GM18861 (cell line): ENCODE data around the gene ELAVL2.

ENCODE experiments used
- ATAC-seq: cut with Tn5 transposase; IDR thresholded peaks from one replicate; pipeline ENCODE4 v1.9.1; 2021; ENCODE audit not compliant: unreplicated experiment

Gene ELAVL2

DNA sequence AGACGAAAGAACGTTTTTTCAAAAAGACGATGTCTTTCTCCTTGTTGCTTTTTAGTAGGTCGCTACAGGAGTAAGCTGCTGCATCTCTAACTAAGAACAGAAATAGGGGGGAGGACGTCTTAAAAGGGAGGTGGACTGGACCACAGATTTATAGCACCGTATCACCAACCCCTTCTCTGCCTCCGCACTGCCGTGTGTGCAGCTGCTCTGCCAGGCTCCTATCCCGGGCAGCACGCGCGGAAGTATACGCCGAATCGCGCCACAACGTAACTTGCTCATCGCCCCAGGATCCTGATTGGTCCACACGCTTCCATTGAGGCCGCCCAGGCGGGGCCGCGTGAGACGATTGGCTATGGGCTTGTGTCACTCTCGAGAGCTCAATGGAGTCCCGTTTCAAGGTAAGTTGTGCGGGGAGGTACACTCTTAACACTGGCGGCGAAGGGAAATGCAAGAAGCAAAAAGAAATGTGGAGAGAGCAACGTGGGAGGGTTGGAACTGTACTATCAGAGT is at the start of gene ELAVL2:
TSS of gene ELAVL2 (minus strand) at position 121 of the 510 bp plus-strand sequence. CDS start 64,006 bp downstream, outside the sequence.
- no peak for ATAC-seq

DNA sequence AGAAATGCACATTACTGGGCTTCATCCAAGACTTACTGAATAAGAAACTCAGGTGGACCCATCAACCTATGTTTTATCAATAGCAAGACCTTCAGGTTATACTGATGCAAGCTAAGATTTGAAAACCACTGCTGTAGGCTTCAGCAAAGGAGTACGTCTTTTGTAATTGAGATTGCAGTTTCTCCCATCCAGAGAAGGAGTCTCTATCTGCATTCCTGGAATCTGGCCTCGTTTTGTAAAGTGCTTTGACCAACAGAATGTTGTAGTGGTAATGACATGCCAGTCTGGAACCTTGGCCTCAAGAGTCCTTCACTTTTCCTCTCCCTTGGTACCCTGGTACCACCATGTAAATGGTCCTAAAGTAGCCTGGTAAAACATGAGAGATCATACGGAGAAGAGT is 32.2 kb upstream of the ELAVL2 start:
- no peak for ATAC-seq

DNA sequence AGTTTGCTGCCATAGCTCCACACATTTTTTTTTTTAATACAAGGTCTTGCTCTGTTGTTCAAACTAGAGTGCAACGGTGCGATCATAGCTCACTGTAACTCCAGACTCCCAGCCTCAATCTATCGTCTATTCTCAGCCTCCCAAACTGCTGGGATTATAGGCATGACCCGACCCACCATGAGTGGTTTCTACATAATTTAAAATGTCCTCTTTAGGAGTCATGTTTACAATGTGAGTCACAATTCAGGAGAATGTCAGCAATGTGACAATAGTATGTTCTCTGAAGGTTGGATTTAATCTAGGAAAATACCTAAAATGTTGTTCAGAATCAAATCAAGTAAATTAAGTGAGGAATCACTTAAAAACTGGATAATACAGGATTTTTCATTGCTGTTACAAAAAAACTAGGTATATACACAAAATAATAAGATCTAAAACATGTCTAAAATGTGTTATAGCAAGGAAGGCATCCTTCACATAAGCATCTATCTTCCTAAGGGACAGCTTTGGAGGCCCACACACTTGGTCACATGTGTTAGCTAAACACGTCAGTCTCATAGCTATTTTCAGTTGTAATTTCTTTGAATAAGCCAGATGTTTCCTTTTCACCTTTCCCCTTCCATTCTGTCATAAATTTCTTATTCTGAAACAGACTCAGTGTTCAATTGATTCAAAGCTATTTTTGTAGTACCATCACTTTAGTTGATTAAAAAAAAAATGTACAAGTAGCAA is 30.0 kb upstream of the ELAVL2 start:
- ATAC-seq, result no peak

DNA sequence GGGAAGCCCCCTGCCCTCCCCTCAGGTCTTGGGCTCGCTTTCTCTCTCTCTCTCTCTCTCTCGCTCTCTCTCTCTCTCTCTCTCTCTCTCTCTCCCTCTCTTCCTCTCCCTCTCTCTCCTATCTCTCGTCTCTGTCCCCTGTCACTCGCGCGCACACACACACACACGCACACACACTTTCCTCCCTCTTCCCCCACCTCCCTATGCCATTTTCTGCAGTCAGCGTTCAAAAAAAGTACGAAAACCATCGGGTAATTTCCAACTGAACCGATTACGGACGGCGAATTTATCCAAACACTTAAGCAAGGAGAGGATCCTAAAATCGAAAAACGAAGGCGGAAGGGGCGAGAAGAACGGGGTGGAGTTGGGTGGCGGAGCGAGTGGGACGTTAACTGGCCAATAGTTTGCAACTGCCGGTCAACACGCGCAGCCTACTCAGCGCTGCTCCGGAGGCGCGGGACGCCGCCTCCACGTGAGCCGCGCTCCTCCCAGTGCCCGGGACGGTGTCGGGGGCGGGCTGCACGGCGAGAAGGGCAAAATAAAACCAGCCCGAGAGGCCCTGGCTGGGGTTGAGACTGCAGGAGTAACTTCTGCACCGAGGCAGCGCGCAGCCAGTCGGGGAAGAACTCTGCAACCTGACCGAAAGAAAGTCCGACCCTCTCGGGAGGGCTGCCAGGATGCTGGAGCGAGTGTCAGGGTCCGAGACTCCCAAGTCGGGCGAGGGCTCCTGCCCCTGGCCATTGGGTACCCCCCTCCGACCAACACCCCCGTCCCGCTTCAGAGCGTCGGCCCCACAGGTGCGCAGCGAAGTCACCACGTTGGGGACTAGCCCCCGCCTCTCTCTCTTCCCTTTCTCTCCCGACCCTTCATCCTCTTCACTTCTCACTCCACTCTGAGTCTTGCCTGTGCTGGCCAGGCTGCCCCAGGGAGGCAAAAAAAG is 24.9 kb upstream of the ELAVL2 start:
- ATAC-seq, result no peak

DNA sequence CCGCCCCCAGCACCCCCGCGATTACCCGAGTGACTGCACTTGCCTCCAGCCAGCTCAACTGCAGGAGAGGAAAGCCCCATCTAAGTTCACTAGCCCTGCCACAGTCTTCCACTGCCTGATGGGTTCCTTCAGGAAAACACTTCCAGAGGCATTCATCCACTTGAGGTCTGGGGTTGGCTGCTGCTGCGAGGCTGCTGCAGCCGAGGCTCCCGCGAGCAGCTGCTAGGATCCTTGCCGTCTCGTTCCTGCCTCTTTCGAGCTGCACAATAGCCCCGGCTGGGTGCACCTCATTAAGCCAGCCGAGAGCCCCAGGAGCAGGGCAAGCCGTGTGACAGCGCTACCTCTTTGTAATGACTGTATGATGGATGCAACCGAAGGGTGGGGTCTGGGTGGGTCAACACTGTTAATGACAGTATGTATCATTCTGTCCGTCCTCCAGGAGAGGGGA is 24.2 kb upstream of the ELAVL2 start:
- ATAC-seq, result no peak

DNA sequence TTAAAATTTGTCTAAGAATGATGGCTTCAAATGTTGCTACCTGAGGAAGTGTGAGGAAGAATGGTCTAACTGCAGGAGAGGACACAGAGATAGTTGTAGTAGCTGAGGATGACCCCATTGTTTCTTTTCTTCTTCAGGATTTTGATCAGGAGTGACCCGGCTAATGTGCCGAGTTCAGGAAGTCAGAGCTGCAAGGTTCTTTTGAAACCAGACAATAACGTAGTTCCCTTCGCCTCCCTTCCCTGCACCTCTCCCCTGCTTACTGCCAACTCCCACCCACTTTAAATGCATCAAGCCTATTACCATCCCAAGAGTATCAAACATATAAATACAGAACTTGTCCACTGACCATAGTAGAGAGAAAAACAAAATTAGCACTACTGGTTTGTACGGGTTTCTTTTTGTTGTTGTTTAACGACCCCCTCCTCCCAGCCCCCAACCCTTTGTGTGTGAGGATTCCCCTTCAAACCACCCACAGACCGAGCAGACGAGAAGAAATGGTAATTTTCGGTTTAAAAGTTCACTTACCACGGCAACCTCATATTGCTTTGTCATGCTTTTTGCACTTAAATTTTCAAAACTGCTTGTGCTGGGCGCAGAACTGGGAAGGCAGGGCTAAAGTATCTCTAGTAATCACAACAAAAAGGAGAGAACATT is 23.5 kb upstream of the ELAVL2 start:
- no peak for ATAC-seq

- no peak for ATAC-seq
These were observed 16.6 kb upstream of the ELAVL2 start for GRCh38 chr9:23842565-23843129.

DNA sequence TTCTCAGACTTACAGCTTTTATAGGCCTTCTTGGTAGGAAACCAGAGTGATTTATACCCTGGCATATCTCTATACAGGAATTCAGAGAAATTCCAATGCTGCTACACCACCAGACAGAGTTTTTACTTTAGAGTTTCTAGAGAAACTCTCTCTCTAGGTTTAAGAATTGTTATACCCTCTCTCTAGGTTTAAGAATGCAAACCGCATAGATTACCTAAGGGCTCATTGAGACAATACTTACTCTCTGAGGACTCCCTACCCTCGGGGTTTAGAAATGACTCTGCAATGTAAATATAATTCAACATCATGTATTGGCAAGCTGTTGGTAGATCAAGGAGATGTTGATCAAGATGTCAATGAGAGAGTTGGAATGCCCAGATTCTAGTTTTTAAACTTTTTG is 15.3 kb upstream of the ELAVL2 start:
- no peak for ATAC-seq

- no peak for ATAC-seq
These were observed 11.0 kb upstream of the ELAVL2 start for GRCh38 chr9:23837038-23837437.

DNA sequence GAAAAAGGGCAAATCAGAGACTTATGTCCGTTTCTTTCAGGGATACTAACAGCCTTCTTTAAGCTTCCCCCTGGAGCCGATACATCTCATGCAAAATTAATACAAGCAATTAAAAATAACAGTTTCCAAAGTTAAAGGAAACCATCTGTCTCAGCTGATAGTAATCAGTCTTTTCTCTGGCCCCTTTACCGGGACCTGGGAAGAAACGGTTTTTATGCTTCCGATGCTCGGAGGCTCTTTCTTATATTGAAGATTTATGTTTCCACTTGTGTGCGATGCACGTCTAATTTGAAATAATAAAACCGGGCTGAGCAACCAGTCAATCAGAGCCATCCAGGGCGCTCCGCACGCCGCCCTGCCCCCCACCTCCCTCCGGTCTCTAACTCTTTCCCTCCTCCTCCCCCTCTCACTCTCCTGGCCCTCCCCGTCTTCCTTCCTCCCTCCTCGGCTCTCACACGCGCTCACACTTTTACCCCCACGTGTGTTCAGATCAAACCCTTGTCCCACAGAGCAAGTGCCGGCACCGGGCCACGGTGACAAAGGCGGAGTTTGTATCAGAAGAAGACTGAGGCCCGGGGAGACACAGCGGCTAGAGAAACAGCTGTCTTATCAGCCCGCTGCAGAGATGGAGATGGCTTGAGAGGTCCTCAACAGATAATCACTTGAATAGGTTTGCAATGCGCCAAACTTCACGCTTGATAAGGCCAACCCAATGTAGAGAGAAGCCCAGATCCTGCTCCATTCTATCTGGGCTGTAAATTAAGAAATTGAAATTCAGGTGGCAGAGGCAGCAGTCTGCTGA is 5.1 kb upstream of the ELAVL2 start:
- ATAC-seq, result no peak

DNA sequence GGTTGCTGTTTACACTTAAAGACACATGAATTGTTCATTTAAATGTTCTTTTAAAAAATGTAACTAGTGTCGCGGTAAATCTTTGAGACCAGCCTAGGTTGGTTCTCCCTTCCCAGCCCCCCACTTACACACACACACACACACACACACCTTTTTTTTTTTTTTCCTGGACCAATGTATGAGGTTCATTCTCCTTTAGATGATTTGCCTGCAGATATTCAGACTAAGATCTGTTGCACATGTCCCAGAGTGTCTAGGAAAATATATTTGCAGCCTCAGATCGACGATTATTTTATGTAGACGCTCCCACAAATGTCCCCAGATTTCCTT is 4.4 kb upstream of the ELAVL2 start:
- no peak for ATAC-seq

GRCh38 chr9:23829580-23830475 is 3.8 kb upstream of the ELAVL2 start:
- ATAC-seq, result no peak

DNA sequence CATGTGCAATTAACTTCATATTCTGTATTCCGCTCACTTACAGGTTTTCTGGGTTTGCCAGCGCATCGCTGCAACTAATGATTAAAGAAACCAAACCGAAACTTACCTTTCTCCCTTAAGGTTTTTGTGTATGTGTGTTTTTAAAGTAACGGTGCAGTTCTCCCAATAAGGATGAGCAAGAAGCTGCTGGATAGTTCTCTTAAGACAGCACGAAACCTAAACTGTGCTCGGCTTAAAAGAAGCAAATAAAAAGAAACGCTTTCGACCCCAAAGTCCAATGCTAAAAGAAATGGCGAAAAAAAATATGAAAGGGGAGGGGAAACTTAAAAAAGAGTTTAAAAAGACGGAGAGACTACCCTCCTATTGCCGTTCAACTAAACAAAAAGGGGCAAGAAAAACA is 340 bp downstream of the ELAVL2 start:
- no peak for ATAC-seq

DNA sequence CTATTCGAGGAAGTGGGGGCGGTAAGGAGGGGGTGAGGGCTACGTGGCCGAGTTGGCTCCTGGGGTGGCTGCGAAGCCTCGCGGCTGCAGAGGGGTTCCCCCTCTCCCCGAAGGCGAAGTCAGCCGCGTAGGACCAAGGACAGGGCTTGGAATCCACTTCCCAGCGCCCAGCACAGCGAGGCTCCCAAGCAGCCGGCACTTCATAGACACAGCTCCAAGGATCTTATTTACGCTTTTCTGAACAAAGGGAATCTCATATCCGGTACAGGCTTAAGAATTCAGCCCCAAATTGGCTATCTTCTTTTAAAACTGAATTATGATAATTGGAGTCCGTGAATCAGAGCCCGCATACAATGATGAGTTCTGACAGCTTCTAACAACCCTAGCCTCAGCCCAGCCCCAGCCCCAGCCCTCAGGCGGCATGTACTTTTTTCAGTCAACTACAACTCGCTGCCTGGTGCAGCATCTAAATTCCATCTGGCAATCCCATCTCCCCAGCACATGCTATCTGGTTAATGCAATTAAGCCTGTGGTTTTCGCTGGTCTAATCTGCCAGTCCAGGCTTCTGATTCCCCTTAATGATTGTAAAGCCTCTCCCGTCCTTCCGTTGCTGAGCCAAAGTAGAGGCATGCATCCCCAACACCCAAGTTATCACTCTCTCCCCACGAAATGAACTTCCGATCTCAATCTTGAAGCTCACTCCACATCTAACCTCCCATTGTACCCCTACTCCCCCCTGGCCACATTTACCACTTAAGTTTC is 1.0 kb downstream of the ELAVL2 start:
- ATAC-seq, result no peak

GRCh38 chr9:23823986-23824829 is 1.8 kb downstream of the ELAVL2 start:
- no peak for ATAC-seq

GRCh38 chr9:23823269-23823668 is 2.8 kb downstream of the ELAVL2 start:
- ATAC-seq, result no peak

GRCh38 chr9:23822261-23823169 is 3.5 kb downstream of the ELAVL2 start:
- ATAC-seq, result no peak
